PC-9 (cell line): ENCODE results near the gene FKBP6. TPM values are rescaled to one million over a fixed set of nuclear protein-coding genes. Genes with fewer than 3 reads are reported as not detected.

Experiments
- BruUV-seq: library from RNA; stranded (reverse); fragments of 400-500 nt; replicated peaks from 2 replicates; lab custom pipeline; 2021; lab: Mats Ljungman, UMichigan
- CTCF ChIA-PET: fragments of 300-600 bp; sonication (Branson Sonifier 250); formaldehyde crosslinking; loops from one replicate; lab custom pipeline; 2022; ENCODE audit warnings: antibody characterized with exemption; lab: Charles Lee
- POLR2A ChIA-PET: fragments of 300-600 bp; sonication (Branson Sonifier 250); formaldehyde crosslinking; loops from one replicate; lab custom pipeline; 2022; ENCODE audit warnings: antibody characterized with exemption; ENCODE audit not compliant: unreplicated experiment; lab: Charles Lee
- DNase-seq, 2 experiments: peaks; one replicate each; pipeline versions ENCODE4 v3.0.0 to v3.0.0-alpha.2; 2015 to 2022; ENCODE audit warnings: mixed read lengths in 1 of 2
- H2AFZ ChIP-seq: fragments of 200-600 bp; sonication (generic); 2 replicates; pipeline ENCODE4 v1.8.1; 2017; ENCODE audit warnings: antibody characterized with exemption
- H3F3A ChIP-seq: fragments of 200-600 bp; sonication (generic); 2 replicates; pipeline ENCODE4 v1.8.1; 2017; ENCODE audit warnings: antibody characterized with exemption, mild to moderate bottlenecking, low read depth; ENCODE audit not compliant: insufficient read depth
- H3K27ac ChIP-seq: fragments of 200-600 bp; sonication (generic); 2 replicates; pipeline ENCODE4 v1.6.1; 2016; ENCODE audit warnings: mixed run types
- H3K27me3 ChIP-seq: fragments of 200-600 bp; sonication (generic); 2 replicates; pipeline ENCODE4 v1.6.1; 2016; ENCODE audit warnings: low read depth, mixed run types; ENCODE audit not compliant: insufficient read depth
- H3K36me3 ChIP-seq: fragments of 200-600 bp; sonication (generic); 2 replicates; pipeline ENCODE4 v1.6.1; 2016; ENCODE audit warnings: low read depth, mixed run types
- H3K4me1 ChIP-seq: fragments of 200-600 bp; sonication (generic); replicated peaks from 2 replicates; pipeline ENCODE4 v1.6.1; 2016; ENCODE audit warnings: mixed run types; ENCODE audit not compliant: insufficient read depth
- H3K4me2 ChIP-seq: fragments of 200-600 bp; sonication (generic); 2 replicates; pipeline ENCODE4 v1.6.1; 2017; ENCODE audit warnings: mixed run types
- H3K4me3 ChIP-seq: fragments of 200-600 bp; sonication (generic); 2 replicates; pipeline ENCODE4 v1.6.1; 2016; ENCODE audit warnings: mixed run types
- H3K79me2 ChIP-seq: fragments of 200-600 bp; sonication (generic); 2 replicates; pipeline ENCODE4 v1.6.1; 2017; ENCODE audit warnings: low read depth, mixed run types
- H3K9me2 ChIP-seq: fragments of 200-600 bp; sonication (generic); 2 replicates; pipeline ENCODE4 v1.8.1; 2017; ENCODE audit warnings: mild to moderate bottlenecking; ENCODE audit not compliant: insufficient read depth
- H3K9me3 ChIP-seq: fragments of 200-600 bp; sonication (generic); 2 replicates; pipeline ENCODE4 v1.8.1; 2016; ENCODE audit warnings: low read depth; ENCODE audit not compliant: insufficient read depth
- H4K20me1 ChIP-seq: fragments of 200-600 bp; sonication (generic); 2 replicates; pipeline ENCODE4 v1.8.1; 2017; ENCODE audit not compliant: insufficient read depth
- CTCF ChIP-seq: fragments of 200-600 bp; sonication (generic); conservative IDR thresholded peaks from 2 replicates; pipeline ENCODE4 v1.6.1; 2017; ENCODE audit warnings: mixed run types, antibody characterized with exemption, mild to moderate bottlenecking, moderate library complexity
- EZH2 ChIP-seq: fragments of 200-600 bp; sonication (generic); IDR thresholded peaks from 2 replicates; pipeline ENCODE4 v1.8.0; 2017; ENCODE audit warnings: antibody characterized with exemption, low read depth
- intact Hi-C: fragments of 100-400 bp; cut with micrococcal nuclease; formaldehyde crosslinking; loops from one replicate; pipeline ENCODE4 v1.10.0; 2022; ENCODE audit not compliant: unreplicated experiment
- total RNA-seq: library from RNA; stranded (reverse); gene quantifications from 2 replicates; pipeline ENCODE4 v1.2.3, GENCODE V29; 2021

The FKBP6 gene
- total RNA-seq, 1 experiment from 2014 or later, result not detected

GRCh38 chr7:73366990-73367389 is 39.0 kb downstream of the FKBP6 start:
- POLR2A ChIA-PET, result no interaction called here
- no peak for TF ChIP-seq EZH2
- TF ChIP-seq CTCF, result no peak
- Histone ChIP-seq H3K9me3 (no peaks in the 10 kb centered on the region), H3K9me2 (no peaks in the 10 kb centered on the region), H3K4me1 (no peaks in the 10 kb centered on the region), H3K36me3 (no peaks in the 10 kb centered on the region), H3K27me3 (peaks cover 16% of the 10 kb centered on the region), H3K79me2 (no peaks in the 10 kb centered on the region), H3K4me3 (no peak overlapping the region), H3F3A (no peaks in the 10 kb centered on the region), H3K27ac (no peak overlapping the region), H4K20me1 (no peaks in the 10 kb centered on the region), H2AFZ (no peak overlapping the region), H3K4me2 (no peak overlapping the region)
- no peak for DNase-seq
- CTCF ChIA-PET, result interaction anchor here (0.7 kb wide), 1 partner anchor 65 kb away, joined by 3 read pairs; no protein-coding TSS in a partner anchor
- intact Hi-C loops, result no loop called here
- BruUV-seq, result no TSS peak

- Histone ChIP-seq H3K36me3 (no peaks in the 10 kb centered on the region), H3K4me3 (no peak overlapping the region), H3K27ac (no peak overlapping the region), H3K9me3 (no peaks in the 10 kb centered on the region), H2AFZ (no peak overlapping the region), H4K20me1 (no peaks in the 10 kb centered on the region), H3K4me1 (no peaks in the 10 kb centered on the region), H3K27me3 (peaks cover 5% of the 10 kb centered on the region; the same call in 1 of the 2 replicates), H3K4me2 (no peak overlapping the region), H3K9me2 (no peaks in the 10 kb centered on the region), H3K79me2 (no peaks in the 10 kb centered on the region), H3F3A (no peaks in the 10 kb centered on the region)
- intact Hi-C loops, result no loop called here
- no peak for DNase-seq
- TF ChIP-seq CTCF, result no peak
- no peak for TF ChIP-seq EZH2
- POLR2A ChIA-PET, result no interaction called here
- BruUV-seq, result no TSS peak
- CTCF ChIA-PET, result no interaction called here
These were observed 41.0 kb downstream of the FKBP6 start for GRCh38 chr7:73369009-73369408.

GRCh38 chr7:73369622-73370021 is 41.7 kb downstream of the FKBP6 start:
- Histone ChIP-seq H3K36me3 (no peaks in the 10 kb centered on the region), H3F3A (no peaks in the 10 kb centered on the region), H3K79me2 (no peaks in the 10 kb centered on the region), H3K9me2 (no peaks in the 10 kb centered on the region), H3K4me3 (no peak overlapping the region), H3K4me1 (no peaks in the 10 kb centered on the region), H3K9me3 (no peaks in the 10 kb centered on the region), H3K4me2 (no peak overlapping the region), H3K27ac (no peak overlapping the region), H2AFZ (no peak overlapping the region), H4K20me1 (no peaks in the 10 kb centered on the region), H3K27me3 (no peaks in the 10 kb centered on the region; the same call in 1 of the 2 replicates)
- BruUV-seq, result no TSS peak
- TF ChIP-seq EZH2, result no peak
- TF ChIP-seq CTCF, result no peak
- POLR2A ChIA-PET, result no interaction called here
- intact Hi-C loops, result no loop called here
- CTCF ChIA-PET, result no interaction called here
- DNase-seq, result no peak
